GM19468 (cell line): ENCODE data around the gene S1PR5.

Experiments used
- ATAC-seq: cut with Tn5 transposase; IDR thresholded peaks from one replicate; pipeline ENCODE4 v1.9.1; 2021; ENCODE audit warnings: mild to moderate bottlenecking, moderate library complexity, moderate number of reproducible peaks; ENCODE audit not compliant: unreplicated experiment; ENCODE audit errors: extremely low read depth

S1PR5 gene

DNA sequence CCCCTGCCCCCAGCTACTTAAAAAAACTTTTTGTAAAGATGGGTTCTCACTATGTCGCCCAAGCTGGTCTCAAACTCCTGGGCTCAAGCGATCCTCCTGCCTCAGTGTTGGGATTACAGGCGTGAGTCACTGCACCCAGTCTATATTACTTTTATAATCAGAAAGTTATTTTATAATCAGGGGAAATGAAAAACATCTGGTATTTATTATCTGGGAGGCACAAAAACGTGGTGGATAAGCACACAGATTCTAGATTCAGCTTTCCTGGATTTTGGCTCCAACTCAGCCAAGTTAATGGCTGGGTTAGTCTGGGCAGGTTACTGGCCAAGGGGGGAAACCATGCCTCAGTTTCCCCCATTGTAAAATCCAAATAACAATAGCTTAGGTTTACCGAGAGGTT is 38.8 kb downstream of the S1PR5 start:
- ATAC-seq = no peak

DNA sequence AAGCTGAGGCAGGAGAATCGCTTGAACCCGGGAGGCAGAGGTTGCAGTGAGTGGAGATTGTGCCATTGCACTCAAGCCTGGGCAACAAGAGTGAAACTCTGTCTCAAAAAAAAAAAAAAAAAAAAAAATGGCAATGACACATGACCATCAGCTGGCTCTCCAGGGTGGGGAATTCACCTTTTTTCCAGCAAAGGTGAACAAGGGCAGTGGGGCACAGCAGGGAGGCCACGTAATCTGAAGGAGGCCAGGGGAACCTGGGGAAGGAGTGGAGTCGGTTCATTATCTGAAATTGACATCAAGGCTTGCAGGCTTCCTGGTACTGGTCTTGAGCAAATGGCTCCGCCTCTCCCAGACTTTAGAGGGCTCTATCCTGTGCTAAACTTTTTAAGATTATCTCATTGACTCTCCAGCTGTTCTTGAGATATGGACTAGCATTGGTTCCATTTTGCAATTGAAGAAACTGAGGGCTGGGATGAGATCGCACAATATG is 42.2 kb downstream of the S1PR5 start:
- ATAC-seq = no peak

DNA sequence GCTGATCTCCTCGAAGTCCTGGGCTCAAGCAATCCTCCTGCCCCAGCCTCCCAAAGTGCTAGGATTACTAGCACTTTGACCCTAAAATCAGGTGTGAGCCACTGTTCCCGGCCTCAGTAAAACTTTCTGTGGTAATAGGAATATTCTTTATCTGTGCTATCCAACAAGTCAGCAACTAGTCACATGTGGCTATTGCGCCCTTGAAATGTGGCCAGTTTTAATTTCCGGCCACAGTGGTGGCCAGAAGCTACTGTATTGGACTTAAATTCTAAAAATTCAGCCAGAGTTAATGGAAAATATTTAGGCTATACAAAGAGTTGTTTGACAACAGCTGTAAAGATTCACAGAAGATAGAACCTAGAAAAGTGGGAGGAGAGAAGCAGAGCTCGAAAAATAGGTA is 44.1 kb downstream of the S1PR5 start:
- ATAC-seq = no peak

DNA sequence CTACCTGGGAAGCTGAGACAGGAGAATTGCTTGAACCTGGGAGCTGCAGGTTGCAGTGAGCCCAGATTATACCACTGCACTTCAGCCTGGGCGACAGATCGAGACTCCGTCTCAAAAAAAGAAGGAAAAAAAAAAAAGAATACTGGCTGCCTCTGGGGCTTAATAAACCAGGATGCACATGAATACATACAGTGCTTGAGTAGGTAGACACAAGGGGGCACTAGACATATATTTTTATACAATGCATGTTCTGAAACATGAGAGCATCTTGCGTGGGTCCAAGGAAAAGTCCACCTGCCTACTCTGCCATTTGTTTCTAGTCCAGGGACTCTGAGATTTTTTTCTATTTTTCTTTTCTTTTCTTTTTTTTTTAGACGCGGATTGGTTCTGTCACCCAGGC is 45.3 kb downstream of the S1PR5 start:
- ATAC-seq = no peak

DNA sequence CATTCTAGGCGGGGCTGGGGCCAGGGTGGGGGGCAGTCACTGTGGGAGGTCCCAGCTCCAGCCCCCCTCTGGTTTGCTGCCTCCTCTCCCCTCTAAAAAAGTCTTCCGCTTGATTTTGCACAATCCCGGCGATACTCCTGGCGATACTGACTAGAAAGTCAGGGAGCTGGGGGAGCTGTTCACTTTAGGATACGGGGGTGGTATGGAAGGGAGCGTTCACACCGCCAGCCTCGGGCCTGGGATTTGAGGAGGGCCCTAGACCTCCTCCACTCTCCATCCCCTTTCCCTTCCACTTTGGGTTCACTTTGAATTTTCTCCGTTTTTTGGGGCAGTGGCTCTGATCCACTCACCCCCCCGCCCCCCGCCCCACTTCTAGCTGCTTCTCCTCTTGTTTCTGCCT is 49.1 kb downstream of the S1PR5 start:
- ATAC-seq = no peak

DNA sequence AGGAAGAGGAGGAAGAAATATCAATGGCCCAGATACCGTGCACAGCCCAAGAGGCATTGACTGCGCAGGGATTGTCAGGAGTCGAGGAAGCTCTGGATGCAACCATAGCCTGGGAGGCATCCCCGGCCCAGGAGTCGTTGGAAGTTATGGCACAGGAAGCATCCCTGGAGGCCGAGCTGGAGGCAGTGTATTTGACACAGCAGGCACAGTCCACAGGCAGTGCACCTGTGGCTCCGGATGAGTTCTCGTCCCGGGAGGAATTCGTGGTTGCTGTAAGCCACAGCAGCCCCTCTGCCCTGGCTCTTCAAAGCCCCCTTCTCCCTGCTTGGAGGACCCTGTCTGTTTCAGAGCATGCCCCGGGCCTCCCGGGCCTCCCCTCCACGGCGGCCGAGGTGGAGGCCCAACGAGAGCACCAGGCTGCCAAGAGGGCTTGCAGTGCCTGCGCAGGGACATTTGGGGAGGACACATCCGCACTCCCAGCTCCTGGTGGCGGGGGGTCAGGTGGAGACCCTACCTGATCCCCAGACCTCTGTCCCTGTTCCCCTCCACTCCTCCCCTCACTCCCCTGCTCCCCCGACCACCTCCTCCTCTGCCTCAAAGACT is 50.0 kb downstream of the S1PR5 start:
- ATAC-seq = no peak

DNA sequence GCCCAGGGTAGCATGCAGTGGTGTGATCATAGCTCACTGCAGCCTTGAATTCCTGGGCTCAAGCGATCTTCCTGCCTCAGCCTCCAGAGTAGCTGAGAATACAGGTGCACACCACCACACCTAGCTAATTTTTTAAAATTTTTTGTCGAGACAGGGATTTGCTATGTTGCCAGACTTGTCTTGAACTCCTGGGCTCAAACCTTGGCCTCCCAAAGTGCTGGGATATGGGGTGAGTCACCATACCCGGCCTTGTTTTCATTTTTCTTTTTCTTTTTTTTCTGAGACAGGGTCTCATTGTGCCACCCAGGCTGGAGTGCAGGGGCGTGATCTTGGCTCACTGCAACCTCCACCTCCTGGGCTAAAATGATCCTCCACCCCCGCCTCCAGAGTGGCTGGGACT is 52.8 kb downstream of the S1PR5 start:
- ATAC-seq = no peak
